Measurements from ENCODE around the gene DTNB. TPM values are rescaled to one million over a fixed set of nuclear protein-coding genes. Genes with fewer than 3 reads are reported as not detected.

DTNB gene
- total RNA-seq, 1 donor from 2014 or later = 12.0 TPM

GRCh38 chr2:25651066-25651465, 22.3 kb downstream of the DTNB start:
- no peak for TF ChIP-seq CTCF (IDR thresholded peaks at IDR 0.05; ENCODE audit: unreplicated experiment)
- Mint-ChIP-seq H3K27me3 (ENCODE audit: unreplicated experiment) (no peaks in the 10 kb centered on the region), H3K4me1 (ENCODE audit: unreplicated experiment) (no peaks in the 10 kb centered on the region), H3K4me3 (ENCODE audit: unreplicated experiment) (no peak overlapping the region), H3K27ac (ENCODE audit: unreplicated experiment) (no peak overlapping the region), H3K9me3 (ENCODE audit: unreplicated experiment) (no peaks in the 10 kb centered on the region), H3K36me3 (ENCODE audit: low read depth, unreplicated experiment) (no peaks in the 10 kb centered on the region)
- DNase-seq (ENCODE audit: low spot score) = no peak

GRCh38 chr2:25650256-25650655, 23.1 kb downstream of the DTNB start:
- no peaks in the 10 kb centered on the region for H3K9me3 Mint-ChIP-seq (ENCODE audit: unreplicated experiment)
- H3K27ac Mint-ChIP-seq (ENCODE audit: unreplicated experiment) = no peak overlapping the region
- H3K27me3 Mint-ChIP-seq (ENCODE audit: unreplicated experiment) = no peaks in the 10 kb centered on the region
- TF ChIP-seq CTCF (IDR thresholded peaks at IDR 0.05; ENCODE audit: unreplicated experiment) = no peak
- no peak overlapping the region for H3K4me3 Mint-ChIP-seq (ENCODE audit: unreplicated experiment)
- DNase-seq (ENCODE audit: low spot score) = no peak
- no peaks in the 10 kb centered on the region for H3K4me1 Mint-ChIP-seq (ENCODE audit: unreplicated experiment)
- no peaks in the 10 kb centered on the region for H3K36me3 Mint-ChIP-seq (ENCODE audit: low read depth, unreplicated experiment)

DNA sequence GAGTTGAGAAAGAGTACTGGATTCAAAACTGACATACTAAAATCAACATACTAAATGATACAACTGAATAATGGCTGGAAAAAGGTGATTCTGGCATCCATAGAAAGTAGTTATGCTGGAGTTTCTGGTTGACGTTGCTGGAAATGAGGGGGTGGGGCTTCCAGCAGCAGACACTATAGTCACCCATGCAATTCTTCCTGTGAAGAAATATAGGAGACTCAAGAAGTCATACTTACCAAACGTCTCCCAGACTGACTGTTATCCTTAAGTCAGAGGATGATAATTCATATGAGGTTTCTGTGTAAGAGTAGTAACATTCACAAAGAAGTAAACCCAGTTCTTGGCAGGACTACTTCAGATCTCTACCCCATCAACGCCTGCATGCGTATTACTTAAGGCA, 23.6 kb downstream of the DTNB start:
- no peak for DNase-seq (ENCODE audit: low spot score)
- Mint-ChIP-seq H3K36me3 (ENCODE audit: low read depth, unreplicated experiment) (no peaks in the 10 kb centered on the region), H3K27me3 (ENCODE audit: unreplicated experiment) (no peaks in the 10 kb centered on the region), H3K27ac (ENCODE audit: unreplicated experiment) (no peak overlapping the region), H3K4me3 (ENCODE audit: unreplicated experiment) (no peak overlapping the region), H3K9me3 (ENCODE audit: unreplicated experiment) (no peaks in the 10 kb centered on the region), H3K4me1 (ENCODE audit: unreplicated experiment) (no peaks in the 10 kb centered on the region)
- no peak for TF ChIP-seq CTCF (IDR thresholded peaks at IDR 0.05; ENCODE audit: unreplicated experiment)

- no peak for TF ChIP-seq CTCF (IDR thresholded peaks at IDR 0.05; ENCODE audit: unreplicated experiment)
- Mint-ChIP-seq H3K27ac (ENCODE audit: unreplicated experiment) (no peak overlapping the region), H3K27me3 (ENCODE audit: unreplicated experiment) (peaks cover 2% of the 10 kb centered on the region), H3K9me3 (ENCODE audit: unreplicated experiment) (no peaks in the 10 kb centered on the region), H3K36me3 (ENCODE audit: low read depth, unreplicated experiment) (no peaks in the 10 kb centered on the region), H3K4me3 (ENCODE audit: unreplicated experiment) (no peak overlapping the region), H3K4me1 (ENCODE audit: unreplicated experiment) (peaks cover 5% of the 10 kb centered on the region)
- no peak for DNase-seq (ENCODE audit: low spot score)
Measured at GRCh38 chr2:25642298-25642697, 31.1 kb downstream of the DTNB start.

GRCh38 chr2:25639696-25640095, 33.7 kb downstream of the DTNB start:
- Mint-ChIP-seq H3K27me3 (ENCODE audit: unreplicated experiment) (peaks cover 2% of the 10 kb centered on the region), H3K36me3 (ENCODE audit: low read depth, unreplicated experiment) (no peaks in the 10 kb centered on the region), H3K27ac (ENCODE audit: unreplicated experiment) (no peak overlapping the region), H3K9me3 (ENCODE audit: unreplicated experiment) (no peaks in the 10 kb centered on the region), H3K4me1 (ENCODE audit: unreplicated experiment) (peaks cover 5% of the 10 kb centered on the region), H3K4me3 (ENCODE audit: unreplicated experiment) (no peak overlapping the region)
- no peak for DNase-seq (ENCODE audit: low spot score)
- TF ChIP-seq CTCF (IDR thresholded peaks at IDR 0.05; ENCODE audit: unreplicated experiment) = no peak

Data from endothelial cell (in vitro differentiated cells).